PC-3 (cell line): ENCODE results near the gene JARID2. TPM values are rescaled to one million over a fixed set of nuclear protein-coding genes. Genes with fewer than 3 reads are reported as not detected.

Experiments used
- ATAC-seq: fragments of 200-7000 bp; cut with Tn5 transposase; 2 replicates; pipeline ENCODE4 v1.9.1; 2020; ENCODE audit warnings: mild to moderate bottlenecking, moderate library complexity
- BruUV-seq: library from RNA; stranded (reverse); fragments of 400-500 nt; replicated peaks from 2 replicates; lab custom pipeline; 2021; lab: Mats Ljungman, UMichigan
- CTCF ChIA-PET: fragments of 300-600 bp; sonication (Branson Sonifier 250); formaldehyde crosslinking; loops from one replicate; lab custom pipeline; 2022; ENCODE audit warnings: antibody characterized with exemption; lab: Charles Lee
- POLR2A ChIA-PET: fragments of 300-600 bp; sonication (Branson Sonifier 250); formaldehyde crosslinking; loops from one replicate; lab custom pipeline; 2022; ENCODE audit warnings: antibody characterized with exemption; ENCODE audit not compliant: unreplicated experiment; lab: Charles Lee
- DNase-seq: peaks from one replicate; pipeline ENCODE4 v3.0.0-alpha.2; 2015
- H2AFZ ChIP-seq: fragments of 300-600 bp; sonication (generic); 2 replicates; pipeline ENCODE4 v1.6.0; 2016; ENCODE audit warnings: antibody characterized with exemption, low read length
- H3F3A ChIP-seq: fragments of 300-600 bp; sonication (generic); one replicate; pipeline ENCODE4 v1.6.0; 2017; ENCODE audit warnings: antibody characterized with exemption, low read length, control low read depth, mild to moderate bottlenecking; ENCODE audit not compliant: unreplicated experiment
- H3K27ac ChIP-seq: fragments of 300-600 bp; sonication (generic); 2 replicates; pipeline ENCODE4 v1.5.1; 2016; ENCODE audit warnings: mild to moderate bottlenecking, low read length
- H3K27me3 ChIP-seq: fragments of 300-600 bp; sonication (generic); 2 replicates; pipeline ENCODE4 v1.6.1; 2016; ENCODE audit warnings: low read length, mixed read lengths
- H3K36me3 ChIP-seq: fragments of 300-600 bp; sonication (generic); 2 replicates; pipeline ENCODE4 v1.6.1; 2016; ENCODE audit warnings: low read depth, mixed run types, low read length, mixed read lengths
- H3K4me1 ChIP-seq: fragments of 300-600 bp; sonication (generic); 2 replicates; pipeline ENCODE4 v1.5.1; 2016; ENCODE audit warnings: low read length; ENCODE audit not compliant: insufficient read depth
- H3K4me2 ChIP-seq: fragments of 300-600 bp; sonication (generic); 2 replicates; pipeline ENCODE4 v1.6.0; 2016; ENCODE audit warnings: low read length
- H3K4me3 ChIP-seq: fragments of 300-600 bp; sonication (generic); 2 replicates; pipeline ENCODE4 v1.5.1; 2016; ENCODE audit warnings: mild to moderate bottlenecking, low read length, mixed read lengths
- H3K79me2 ChIP-seq: fragments of 300-600 bp; sonication (generic); 2 replicates; pipeline ENCODE4 v1.6.1; 2017; ENCODE audit warnings: low read length, mixed read lengths
- H3K9ac ChIP-seq: fragments of 300-600 bp; sonication (generic); 2 replicates; pipeline ENCODE4 v1.6.0; 2016; ENCODE audit warnings: mild to moderate bottlenecking, low read length
- H3K9me2 ChIP-seq: fragments of 300-600 bp; sonication (generic); replicated peaks from 2 replicates; pipeline ENCODE4 v1.6.1; 2016; ENCODE audit warnings: mixed run types, low read length, mixed read lengths
- H3K9me3 ChIP-seq: fragments of 300-600 bp; sonication (generic); 2 replicates; pipeline ENCODE4 v1.6.1; 2016; ENCODE audit warnings: low read length, mixed read lengths
- H4K20me1 ChIP-seq: fragments of 300-600 bp; sonication (generic); 2 replicates; pipeline ENCODE4 v1.6.1; 2016; ENCODE audit warnings: low read length, mixed read lengths
- CTCF ChIP-seq: fragments of 300-600 bp; sonication (generic); conservative IDR thresholded peaks from 2 replicates; pipeline ENCODE4 v1.5.1; 2017; ENCODE audit warnings: antibody characterized with exemption, low read depth, mild to moderate bottlenecking, low read length
- EZH2 ChIP-seq: fragments of 300-600 bp; sonication (generic); IDR thresholded peaks from one replicate; pipeline ENCODE4 v1.6.1; 2017; ENCODE audit warnings: antibody characterized with exemption, mild to moderate bottlenecking, low read length; ENCODE audit not compliant: unreplicated experiment
- EZH2phosphoT487 ChIP-seq: fragments of 300-600 bp; sonication (generic); IDR thresholded peaks from 2 replicates; pipeline ENCODE4 v1.6.1; 2018; ENCODE audit warnings: mild to moderate bottlenecking, antibody characterized with exemption, low read length, borderline replicate concordance
- intact Hi-C: fragments of 100-400 bp; cut with micrococcal nuclease; formaldehyde crosslinking; loops from 2 replicates; pipeline ENCODE4 v1.9.0; 2023
- total RNA-seq: library from RNA; depleted of rRNA; stranded (reverse); fragments of >200 nt; gene quantifications from 2 replicates; pipeline ENCODE4 v1.2.3, GENCODE V29; 2014

Gene JARID2
- total RNA-seq, 1 experiment from 2014 or later, result 11.0 TPM

GRCh38 chr6:15317934-15318902 is 72.3 kb downstream of the JARID2 start:
- Histone ChIP-seq H2AFZ (no peak overlapping the region), H3K27ac (no peak overlapping the region), H3K79me2 (peaks cover 100% of the 10 kb centered on the region), H3K36me3 (no peaks in the 10 kb centered on the region), H3K4me1 (peaks cover 13% of the 10 kb centered on the region), H3K9me2 (no peaks in the 10 kb centered on the region), H3F3A (peaks cover 4% of the 10 kb centered on the region), H3K4me2 (no peak overlapping the region), H3K9ac (no peak overlapping the region), H3K4me3 (no peak overlapping the region), H3K27me3 (no peaks in the 10 kb centered on the region), H4K20me1 (peaks cover 33% of the 10 kb centered on the region; the same call in 1 of the 2 replicates), H3K9me3 (no peaks in the 10 kb centered on the region)
- TF ChIP-seq EZH2phosphoT487 (no peak), CTCF (no peak), EZH2 (no peak)
- ChIA-PET CTCF (no interaction called here), POLR2A (no interaction called here)
- intact Hi-C loops, result no loop called here
- ATAC-seq (no peak), DNase-seq (no peak)
- BruUV-seq, result no TSS peak

- CTCF ChIA-PET, result no interaction called here
Observed at GRCh38 chr6:15319677-15320076, 73.8 kb downstream of the JARID2 start.

More at GRCh38 chr6:15319677-15320076, 73.8 kb downstream of the JARID2 start:
- Histone ChIP-seq H3F3A (peaks cover 4% of the 10 kb centered on the region), H3K27ac (no peak overlapping the region), H3K36me3 (no peaks in the 10 kb centered on the region), H3K4me1 (peaks cover 17% of the 10 kb centered on the region), H4K20me1 (peaks cover 25% of the 10 kb centered on the region; the same call in 1 of the 2 replicates), H3K4me3 (no peak overlapping the region), H3K9me3 (no peaks in the 10 kb centered on the region), H3K9me2 (no peaks in the 10 kb centered on the region), H2AFZ (no peak overlapping the region), H3K79me2 (peaks cover 100% of the 10 kb centered on the region), H3K27me3 (no peaks in the 10 kb centered on the region), H3K4me2 (no peak overlapping the region), H3K9ac (no peak overlapping the region)
- intact Hi-C loops, result loop anchor here (10.0 kb wide), 1 partner anchor 125 kb away; no protein-coding TSS in a partner anchor
- BruUV-seq, result no TSS peak
- POLR2A ChIA-PET, result no interaction called here
- no peak for TF ChIP-seq EZH2
- no peak for TF ChIP-seq EZH2phosphoT487
- no peak for TF ChIP-seq CTCF
- ATAC-seq (no peak), DNase-seq (no peak)
